H9 (cell line): ENCODE data around the gene THSD7B. TPM values are rescaled to one million over a fixed set of nuclear protein-coding genes. Genes with fewer than 3 reads are reported as not detected.

Experiments used
- DNase-seq: peaks from one replicate; pipeline ENCODE4 v3.0.0-alpha.2; 2017
- H2AFZ ChIP-seq: one replicate; pipeline ENCODE4 v1.6.1; 2013; ENCODE audit warnings: mild to moderate bottlenecking, low read length, control low read depth, moderate library complexity
- H2AK5ac ChIP-seq: 2 replicates; pipeline ENCODE4 v1.6.1; 2013; ENCODE audit warnings: low read length, control low read depth, mixed read lengths; ENCODE audit not compliant: insufficient read length
- H2BK120ac ChIP-seq: one replicate; pipeline ENCODE4 v1.6.1; 2013; ENCODE audit warnings: low read depth, mild to moderate bottlenecking, low read length, control low read depth, inconsistent platforms; ENCODE audit not compliant: poor library complexity, severe bottlenecking
- H2BK12ac ChIP-seq: 2 replicates; pipeline ENCODE4 v1.6.1; 2013; ENCODE audit warnings: low read length, control low read depth, mixed read lengths, low read depth; ENCODE audit not compliant: insufficient read length
- H2BK15ac ChIP-seq: 2 replicates; pipeline ENCODE4 v1.6.1; 2013; ENCODE audit warnings: low read depth, low read length, control low read depth
- H2BK20ac ChIP-seq: one replicate; pipeline ENCODE4 v1.6.1; 2013; ENCODE audit warnings: low read depth, mild to moderate bottlenecking, low read length, control low read depth, inconsistent platforms; ENCODE audit not compliant: poor library complexity, severe bottlenecking
- H2BK5ac ChIP-seq: 2 replicates; pipeline ENCODE4 v1.6.1; 2013; ENCODE audit warnings: low read length, control low read depth, mixed read lengths; ENCODE audit not compliant: insufficient read length
- H3K14ac ChIP-seq: 2 replicates; pipeline ENCODE4 v1.6.1; 2013; ENCODE audit warnings: low read length, control low read depth; ENCODE audit not compliant: insufficient read depth
- H3K18ac ChIP-seq: 2 replicates; pipeline ENCODE4 v1.6.1; 2013; ENCODE audit warnings: low read depth, mild to moderate bottlenecking, mixed read lengths, low read length, control low read depth; ENCODE audit not compliant: insufficient read length
- H3K23ac ChIP-seq: 2 replicates; pipeline ENCODE4 v1.6.1; 2013; ENCODE audit warnings: low read length, control low read depth, mixed read lengths, low read depth; ENCODE audit not compliant: insufficient read length
- H3K23me2 ChIP-seq: 2 replicates; pipeline ENCODE4 v1.6.1; 2013; ENCODE audit warnings: low read depth, mild to moderate bottlenecking, mixed read lengths, low read length, control low read depth; ENCODE audit not compliant: insufficient read length, poor library complexity, severe bottlenecking
- H3K27ac ChIP-seq: 2 replicates; pipeline ENCODE4 v1.5.1; 2013; ENCODE audit warnings: low read length, control low read depth, mixed read lengths, low read depth; ENCODE audit not compliant: insufficient read length
- H3K27me3 ChIP-seq: 2 replicates; pipeline ENCODE4 v1.6.1; 2013; ENCODE audit warnings: low read length, control low read depth, inconsistent platforms; ENCODE audit not compliant: insufficient read depth
- H3K4ac ChIP-seq: 2 replicates; pipeline ENCODE4 v1.6.1; 2013; ENCODE audit warnings: low read depth, mild to moderate bottlenecking, control low read depth, inconsistent platforms, low read length, moderate library complexity
- H3K4me1 ChIP-seq: 2 replicates; pipeline ENCODE4 v1.6.1; 2013; ENCODE audit warnings: low read length, control low read depth, inconsistent platforms; ENCODE audit not compliant: insufficient read depth
- H3K4me2 ChIP-seq: 2 replicates; pipeline ENCODE4 v1.6.1; 2013; ENCODE audit warnings: low read length, control low read depth, mixed read lengths; ENCODE audit not compliant: insufficient read length, insufficient read depth
- H3K56ac ChIP-seq: 2 replicates; pipeline ENCODE4 v1.6.1; 2013; ENCODE audit warnings: low read depth, mild to moderate bottlenecking, mixed read lengths, low read length, control low read depth; ENCODE audit not compliant: insufficient read length
- H3K79me1 ChIP-seq: 2 replicates; pipeline ENCODE4 v1.6.1; 2013; ENCODE audit warnings: low read depth, mild to moderate bottlenecking, moderate library complexity, low read length, control low read depth, inconsistent platforms; ENCODE audit not compliant: insufficient read depth, poor library complexity, severe bottlenecking
- H3K79me2 ChIP-seq: 2 replicates; pipeline ENCODE4 v1.6.1; 2013; ENCODE audit warnings: low read length, control low read depth, inconsistent platforms; ENCODE audit not compliant: insufficient read depth
- H3K9ac ChIP-seq: 2 replicates; pipeline ENCODE4 v1.6.1; 2013; ENCODE audit warnings: low read length, control low read depth, mixed read lengths; ENCODE audit not compliant: insufficient read length; ENCODE audit errors: extremely low read depth
- H3K9me3 ChIP-seq: one replicate; pipeline ENCODE4 v1.6.1; 2013; ENCODE audit warnings: low read depth, low read length, inconsistent platforms; ENCODE audit not compliant: control insufficient read depth
- H3T11ph ChIP-seq: one replicate; pipeline ENCODE4 v1.6.1; 2013; ENCODE audit warnings: mild to moderate bottlenecking, low read length, control low read depth, inconsistent platforms
- H4K20me1 ChIP-seq: one replicate; pipeline ENCODE4 v1.6.1; 2013; ENCODE audit not compliant: control insufficient read depth, insufficient read length, insufficient read depth
- H4K5ac ChIP-seq: 2 replicates; pipeline ENCODE4 v1.6.1; 2013; ENCODE audit warnings: low read depth, mild to moderate bottlenecking, mixed read lengths, low read length, control low read depth; ENCODE audit not compliant: insufficient read length
- H4K8ac ChIP-seq: replicated peaks from 2 replicates; pipeline ENCODE4 v1.6.1; 2013; ENCODE audit warnings: low read length, control low read depth, mixed read lengths, low read depth; ENCODE audit not compliant: insufficient read length
- H4K91ac ChIP-seq: 2 replicates; pipeline ENCODE4 v1.6.1; 2013; ENCODE audit warnings: low read depth, mild to moderate bottlenecking, moderate library complexity, mixed read lengths, low read length, control low read depth; ENCODE audit not compliant: insufficient read length
- H3K27ac Mint-ChIP-seq, 3 experiments: 2 replicates in 2 of 3; 3 replicates in 1 of 3; pipeline ENCODE4 v1.8.0; 2020 to 2021; ENCODE audit warnings: mixed read lengths in 3 of 3, mild to moderate bottlenecking in 1 of 3, moderate library complexity in 1 of 3
- H3K27me3 Mint-ChIP-seq: 2 replicates; pipeline ENCODE4 v1.8.0; 2021; ENCODE audit warnings: low read depth, mild to moderate bottlenecking, moderate library complexity, mixed read lengths
- H3K36me3 Mint-ChIP-seq, 3 experiments: 2 replicates in 2 of 3; 3 replicates in 1 of 3; pipeline ENCODE4 v1.8.0; 2020 to 2021; ENCODE audit warnings: low read depth in 3 of 3, mixed read lengths in 3 of 3; ENCODE audit not compliant: insufficient read depth in 1 of 3
- H3K4me1 Mint-ChIP-seq, 2 experiments: 2 replicates each; pipeline ENCODE4 v1.8.0; 2020; ENCODE audit warnings: mixed read lengths in 2 of 2
- H3K4me3 Mint-ChIP-seq, 2 experiments: 2 replicates in 1 of 2; 3 replicates in 1 of 2; pipeline ENCODE4 v1.8.0; 2020 to 2021; ENCODE audit warnings: mild to moderate bottlenecking in 2 of 2, mixed read lengths in 2 of 2, moderate library complexity in 1 of 2
- H3K9me3 Mint-ChIP-seq, 2 experiments: 2 replicates in 1 of 2; 3 replicates in 1 of 2; pipeline ENCODE4 v1.8.0; 2020; ENCODE audit warnings: mild to moderate bottlenecking in 2 of 2, mixed read lengths in 2 of 2, moderate library complexity in 1 of 2
- WGBS: extraction: QIAGEN DNeasy Blood & Tissue Kit; methylation state at CpG from one replicate; pipeline ENCODE4 v1.1.7; 2013; ENCODE audit warnings: missing lambda C conversion rate, low lambda C conversion rate, mixed read lengths; ENCODE audit not compliant: insufficient read length; ENCODE audit errors: extremely low coverage; 5-methylcytosine and 5-hydroxymethylcytosine counted together
- total RNA-seq: library from RNA; stranded (reverse); gene quantifications from 2 replicates; pipeline ENCODE4 v1.2.1, GENCODE V29; 2021
- TF ChIP-seq, protein P1 (sequence below): fragments of 200-600 bp; sonication (generic); conservative IDR thresholded peaks from 3 replicates; pipeline ENCODE4 v1.8.0; 2021; ENCODE audit warnings: antibody characterized with exemption, mild to moderate bottlenecking

Gene THSD7B
- total RNA-seq, 1 experiment from 2014 or later: 0.85 TPM

DNA sequence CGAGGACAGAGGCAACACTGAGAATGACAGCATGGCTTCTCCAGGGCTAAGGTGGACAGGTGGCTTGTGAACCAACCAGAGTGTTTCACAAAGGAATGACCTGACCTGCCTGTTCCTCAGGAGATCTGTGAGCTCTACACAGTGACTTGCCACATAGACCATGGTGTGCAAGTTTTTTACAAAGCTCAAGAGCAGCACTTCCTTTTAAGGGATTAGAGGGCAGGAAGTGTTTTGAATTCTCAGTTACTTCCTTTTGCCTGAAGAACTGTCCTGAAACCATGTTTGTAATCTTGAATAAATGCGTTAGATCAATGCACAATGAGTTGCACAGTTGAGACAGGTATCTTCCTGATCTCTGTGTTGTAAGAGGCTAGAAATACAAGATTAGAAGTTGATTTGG, 421.9 kb downstream of the THSD7B start:
- H3K36me3 Mint-ChIP-seq: peaks cover 0 to 8% (median 0%) of the 10 kb centered on the region in 3 experiments; a peak in 1 of 7 replicates
- H3K27ac Mint-ChIP-seq: no peak overlapping the region
- Histone ChIP-seq H4K20me1 (no peaks in the 10 kb centered on the region), H3K9me3 (no peaks in the 10 kb centered on the region), H3K23ac (no peak overlapping the region), H2AK5ac (no peak overlapping the region), H3K9ac (no peak overlapping the region), H3K14ac (no peak overlapping the region), H2BK120ac (no peak overlapping the region), H3K4me1 (no peaks in the 10 kb centered on the region), H2BK15ac (no peak overlapping the region), H4K91ac (no peak overlapping the region), H2BK5ac (no peak overlapping the region), H3T11ph (no peak overlapping the region), H3K4me2 (no peak overlapping the region), H3K79me2 (no peaks in the 10 kb centered on the region), H3K18ac (no peak overlapping the region), H3K56ac (no peak overlapping the region), H2BK12ac (no peak overlapping the region), H3K27me3 (no peaks in the 10 kb centered on the region), H3K79me1 (no peaks in the 10 kb centered on the region), H3K23me2 (no peaks in the 10 kb centered on the region), H2BK20ac (no peak overlapping the region), H4K8ac (no peak overlapping the region), H3K27ac (no peak overlapping the region), H4K5ac (no peak overlapping the region), H3K4ac (no peak overlapping the region), H2AFZ (no peak overlapping the region)
- DNase-seq: no peak
- TF ChIP-seq, protein P1, sequence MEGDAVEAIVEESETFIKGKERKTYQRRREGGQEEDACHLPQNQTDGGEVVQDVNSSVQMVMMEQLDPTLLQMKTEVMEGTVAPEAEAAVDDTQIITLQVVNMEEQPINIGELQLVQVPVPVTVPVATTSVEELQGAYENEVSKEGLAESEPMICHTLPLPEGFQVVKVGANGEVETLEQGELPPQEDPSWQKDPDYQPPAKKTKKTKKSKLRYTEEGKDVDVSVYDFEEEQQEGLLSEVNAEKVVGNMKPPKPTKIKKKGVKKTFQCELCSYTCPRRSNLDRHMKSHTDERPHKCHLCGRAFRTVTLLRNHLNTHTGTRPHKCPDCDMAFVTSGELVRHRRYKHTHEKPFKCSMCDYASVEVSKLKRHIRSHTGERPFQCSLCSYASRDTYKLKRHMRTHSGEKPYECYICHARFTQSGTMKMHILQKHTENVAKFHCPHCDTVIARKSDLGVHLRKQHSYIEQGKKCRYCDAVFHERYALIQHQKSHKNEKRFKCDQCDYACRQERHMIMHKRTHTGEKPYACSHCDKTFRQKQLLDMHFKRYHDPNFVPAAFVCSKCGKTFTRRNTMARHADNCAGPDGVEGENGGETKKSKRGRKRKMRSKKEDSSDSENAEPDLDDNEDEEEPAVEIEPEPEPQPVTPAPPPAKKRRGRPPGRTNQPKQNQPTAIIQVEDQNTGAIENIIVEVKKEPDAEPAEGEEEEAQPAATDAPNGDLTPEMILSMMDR: no peak
- WGBS: no CpG with 5 or more reads among the region's 2 CpGs
- H3K4me1 Mint-ChIP-seq: peaks cover 9 to 11% of the 10 kb centered on the region in 2 experiments
- H3K4me3 Mint-ChIP-seq: no peak overlapping the region
- H3K27me3 Mint-ChIP-seq: peaks cover 5% of the 10 kb centered on the region; the same call in 1 of the 2 replicates
- H3K9me3 Mint-ChIP-seq: peaks cover 0 to 9% of the 10 kb centered on the region in 2 experiments; a peak in 3 of 5 replicates
